Testis (tissue), 3 donors: Measurements from ENCODE around the gene BTBD1. TPM values are rescaled to one million over a fixed set of nuclear protein-coding genes. Genes with fewer than 3 reads are reported as not detected.
"Not testable (repeated sequence)": the region's sequence is repeated elsewhere in the genome, so short reads cannot be mapped to it uniquely, and the experiment has no call there.

ENCODE experiments used
- DNase-seq: peaks from one replicate; pipeline ENCODE4 v3.0.0-alpha.2; 2019
- H3K27ac ChIP-seq, 2 donors: fragments of 200-600 bp; sonication (generic); one replicate each; pipeline ENCODE4 v1.5.1; 2019
- H3K27me3 ChIP-seq: fragments of 200-600 bp; sonication (generic); one replicate; pipeline ENCODE4 v1.5.1; 2019
- H3K36me3 ChIP-seq: fragments of 200-600 bp; sonication (generic); one replicate; pipeline ENCODE4 v1.5.1; 2017; ENCODE audit warnings: low read depth; ENCODE audit errors: missing control alignments
- H3K4me1 ChIP-seq: fragments of 200-600 bp; sonication (generic); one replicate; pipeline ENCODE4 v1.5.1; 2019
- H3K4me3 ChIP-seq, 2 donors: fragments of 200-600 bp; sonication (generic); one replicate each; pipeline ENCODE4 v1.5.1; 2017 to 2019
- H3K9me3 ChIP-seq: fragments of 200-600 bp; sonication (generic); one replicate; pipeline ENCODE4 v1.5.1; 2017
- CTCF ChIP-seq, 3 experiments: fragments of 450-650 bp in 2 of 3; fragments of 200-600 bp in 1 of 3; sonication (generic) in 1 of 3; IDR thresholded peaks; one replicate each; pipeline ENCODE4 v1.5.1; 2016 to 2019; ENCODE audit warnings: antibody characterized with exemption in 3 of 3, mild to moderate bottlenecking in 2 of 3, moderate library complexity in 1 of 3
- POLR2A ChIP-seq: fragments of 450-650 bp; IDR thresholded peaks from one replicate; pipeline ENCODE4 v1.6.1; 2017; ENCODE audit warnings: antibody characterized with exemption, mild to moderate bottlenecking, moderate library complexity
- WGBS, 2 donors: methylation state at CpG; one replicate each; pipeline ENCODE4 v1.1.5; 2018; 5-methylcytosine and 5-hydroxymethylcytosine counted together
- intact Hi-C: fragments of 100-400 bp; cut with DNase I; formaldehyde crosslinking; loops from one replicate; pipeline ENCODE4 v1.15.1; 2023; ENCODE audit warnings: low total_unique reads
- polyA plus RNA-seq: library from polyadenylated mRNA; stranded (reverse); fragments of 350-450 nt; fragmentation: Illumina TruSeq; extraction: RNeasy Lipid Tissue Mini Kit (QIAGEN cat#74804); gene quantifications from one replicate; pipeline ENCODE4 v1.2.3, GENCODE V29; 2014; ENCODE audit warnings: low read depth, low replicate concordance; ENCODE audit not compliant: insufficient read depth
- total RNA-seq, 2 donors: library from RNA; depleted of rRNA; stranded (reverse); fragments of >200 nt; gene quantifications; one replicate each; pipeline ENCODE4 v1.2.3, GENCODE V29; 2016

The BTBD1 gene
- total and polyA plus RNA-seq, 3 donors from 2014 or later, result 94.6 to 118 (median 104) TPM

GRCh38 chr15:83046558-83047127 is 20.4 kb downstream of the BTBD1 start:
- Histone ChIP-seq H3K9me3 (no peaks in the 10 kb centered on the region), H3K4me3 (no peak overlapping the region), H3K27me3 (no peaks in the 10 kb centered on the region), H3K27ac (no peak overlapping the region), H3K36me3 (no peaks in the 10 kb centered on the region), H3K4me1 (no peaks in the 10 kb centered on the region)
- no peak for DNase-seq
- intact Hi-C loops, result no loop called here
- TF ChIP-seq POLR2A (no peak), CTCF (IDR thresholded peaks at IDR 0.05) (no peak)
- WGBS, 2 donors, result 76 to 77% methylated on average over 3 of the region's 3 CpGs

- 88 to 96% methylated on average over 12 of the region's 12 CpGs for WGBS, 2 donors
- no peaks in the 10 kb centered on the region for H3K27me3 ChIP-seq
- no peaks in the 10 kb centered on the region for H3K9me3 ChIP-seq
- H3K4me3 ChIP-seq, result no peak overlapping the region
- H3K27ac ChIP-seq, result no peak overlapping the region
- no peaks in the 10 kb centered on the region for H3K4me1 ChIP-seq
- intact Hi-C loops, result no loop called here
- no peak for TF ChIP-seq POLR2A
- no peak for TF ChIP-seq CTCF (IDR thresholded peaks at IDR 0.05)
- no peaks in the 10 kb centered on the region for H3K36me3 ChIP-seq
- no peak for DNase-seq
Measured at GRCh38 chr15:83044156-83044555, 22.9 kb downstream of the BTBD1 start.

GRCh38 chr15:83039206-83039605 is 27.8 kb downstream of the BTBD1 start:
- DNase-seq, result no peak
- Histone ChIP-seq H3K4me1 (no peaks in the 10 kb centered on the region), H3K9me3 (no peaks in the 10 kb centered on the region), H3K27me3 (no peaks in the 10 kb centered on the region), H3K27ac (no peak overlapping the region), H3K4me3 (no peak overlapping the region), H3K36me3 (no peaks in the 10 kb centered on the region)
- TF ChIP-seq POLR2A (no peak), CTCF (IDR thresholded peaks at IDR 0.05) (no peak)
- intact Hi-C loops, result no loop called here
- WGBS, 2 donors, result 28 to 50% methylated on average over 1 of the region's 1 CpG

- Histone ChIP-seq H3K27me3 (no peaks in the 10 kb centered on the region), H3K36me3 (no peaks in the 10 kb centered on the region), H3K27ac (no peak overlapping the region), H3K9me3 (no peaks in the 10 kb centered on the region), H3K4me1 (no peaks in the 10 kb centered on the region), H3K4me3 (no peak overlapping the region)
- TF ChIP-seq CTCF (IDR thresholded peaks at IDR 0.05), result no peak
- no peak for TF ChIP-seq POLR2A
- intact Hi-C loops, result no loop called here
- DNase-seq, result no peak
- WGBS, 2 donors, result 88 to 92% methylated on average over 6 of the region's 6 CpGs
Measured at GRCh38 chr15:83036253-83036652, 30.8 kb downstream of the BTBD1 start.

GRCh38 chr15:83031234-83031633 is 35.8 kb downstream of the BTBD1 start:
- DNase-seq, H3K27me3 ChIP-seq, H3K27ac ChIP-seq, intact Hi-C loops, H3K36me3 ChIP-seq, H3K4me3 ChIP-seq, H3K4me1 ChIP-seq, H3K9me3 ChIP-seq: not testable (repeated sequence)
- 96 to 99% methylated on average over 6 of the region's 6 CpGs for WGBS, 2 donors
